K562 (cell line): ENCODE measurements around the gene JUNB. TPM values are rescaled to one million over a fixed set of nuclear protein-coding genes. Genes with fewer than 3 reads are reported as not detected.

ENCODE experiments used
- BCOR ChIP-seq: fragments of 450-650 bp; IDR thresholded peaks from 2 replicates; pipeline ENCODE4 v1.6.1; 2016
- BMI1 ChIP-seq: fragments of 150-350 bp; IDR thresholded peaks from 2 replicates; pipeline ENCODE4 v1.6.1; 2014; ENCODE audit warnings: low read length
- CREM ChIP-seq: IDR thresholded peaks from 2 replicates; pipeline ENCODE4 v1.6.1; 2014; ENCODE audit warnings: antibody characterized with exemption, low read depth
- EP300 ChIP-seq: IDR thresholded peaks from 2 replicates; pipeline ENCODE4 v1.6.1; 2012; ENCODE audit warnings: low read length, improper control_type of control experiment
- ESRRA ChIP-seq: fragments of 450-650 bp; IDR thresholded peaks from 2 replicates; pipeline ENCODE4 v1.6.1; 2014; ENCODE audit warnings: low read depth, mild to moderate bottlenecking, moderate library complexity, borderline replicate concordance
- GMEB1 ChIP-seq: fragments of 250-450 bp; sonication (Bioruptor Pico); IDR thresholded peaks from 2 replicates; pipeline ENCODE4 v1.4.0; 2020; ENCODE audit warnings: mild to moderate bottlenecking
- MAX ChIP-seq: sonication (generic); formaldehyde crosslinking; IDR thresholded peaks from 2 replicates; pipeline ENCODE4 v1.9.0; 2022; ENCODE audit warnings: mild to moderate bottlenecking, missing genetic modification reagents
- MYC ChIP-seq, 2 experiments: fragments of 250-450 bp in 1 of 2; sonication (Bioruptor Pico) in 1 of 2; IDR thresholded peaks; 2 replicates each; pipeline versions ENCODE4 v1.5.1 to v1.6.1; 2012 to 2021; ENCODE audit warnings: low read depth in 2 of 2, borderline replicate concordance in 1 of 2, improper control_type of control experiment in 1 of 2, low read length in 1 of 2, mild to moderate bottlenecking in 1 of 2, moderate library complexity in 1 of 2
- NFE2 ChIP-seq: IDR thresholded peaks from 2 replicates; pipeline ENCODE4 v1.6.1; 2014; ENCODE audit warnings: antibody characterized with exemption, low read depth
- PRDM10 ChIP-seq: fragments of 450-650 bp; IDR thresholded peaks from 2 replicates; pipeline ENCODE4 v1.6.1; 2018; ENCODE audit not compliant: partially characterized antibody
- SNAPC5 ChIP-seq: fragments of 250-450 bp; sonication (Bioruptor Pico); IDR thresholded peaks from 2 replicates; pipeline ENCODE4 v1.8.0; 2021; ENCODE audit warnings: moderate library complexity, mild to moderate bottlenecking, inconsistent platforms
- ZNF75A ChIP-seq: fragments of 450-650 bp; formaldehyde crosslinking; IDR thresholded peaks from 2 replicates; pipeline ENCODE4 v1.4.0; 2020; ENCODE audit warnings: mild to moderate bottlenecking
- polyA plus RNA-seq, 8 experiments: library from polyadenylated mRNA; depleted of rRNA in 4 of 8; stranded (reverse) in 5 of 8; unstranded in 3 of 8; fragments of >200 nt; fragmentation: Nextera tagmentation in 2 of 8; fragmentation: Illumina TruSeq in 1 of 8; extraction: Ambion mirVana in 2 of 8; extraction: Trizol in 1 of 8; gene quantifications; 2 replicates each; pipeline versions ENCODE4 v1.2.1 to v1.2.3, GENCODE V29; 2011 to 2014; ENCODE audit warnings: inconsistent platforms in 1 of 8, missing spikeins in 1 of 8
- total RNA-seq, 7 experiments: library from RNA; depleted of rRNA in 6 of 7; stranded (reverse); fragments of >200 nt in 6 of 7; fragmentation: Illumina TruSeq in 2 of 7; extraction: Trizol in 2 of 7; gene quantifications; 2 replicates each; pipeline versions ENCODE4 v1.2.1 to v1.2.3, GENCODE V29; 2011 to 2021; ENCODE audit warnings: low replicate concordance in 1 of 7
- TF ChIP-seq, protein P1 (sequence below), 2 experiments: IDR thresholded peaks; 2 replicates each; pipeline ENCODE4 v1.6.1; 2011; ENCODE audit warnings: borderline replicate concordance in 1 of 2, control low read depth in 1 of 2, low read depth in 1 of 2, low read length in 1 of 2, mild to moderate bottlenecking in 1 of 2, mixed read lengths in 1 of 2, moderate library complexity in 1 of 2; ENCODE audit not compliant: insufficient read depth in 1 of 2, insufficient read length in 1 of 2, poor library complexity in 1 of 2, severe bottlenecking in 1 of 2; ENCODE audit errors: extremely low read depth in 1 of 2
- TF ChIP-seq, protein P2 (sequence below): fragments of 450-650 bp; formaldehyde crosslinking; IDR thresholded peaks from 2 replicates; pipeline ENCODE4 v1.4.0; 2022; ENCODE audit warnings: missing genetic modification characterization
- TF ChIP-seq, protein P3 (sequence below): fragments of 450-650 bp; IDR thresholded peaks from 2 replicates; pipeline ENCODE4 v1.6.1; 2016; ENCODE audit warnings: antibody characterized with exemption

JUNB gene
- total and polyA plus RNA-seq, 9 of the 15 experiments (the other 6 are each of a cell fraction or from before 2014, with no cell fraction given) = 0.23 to 88.1 (median 13.1) TPM

DNA sequence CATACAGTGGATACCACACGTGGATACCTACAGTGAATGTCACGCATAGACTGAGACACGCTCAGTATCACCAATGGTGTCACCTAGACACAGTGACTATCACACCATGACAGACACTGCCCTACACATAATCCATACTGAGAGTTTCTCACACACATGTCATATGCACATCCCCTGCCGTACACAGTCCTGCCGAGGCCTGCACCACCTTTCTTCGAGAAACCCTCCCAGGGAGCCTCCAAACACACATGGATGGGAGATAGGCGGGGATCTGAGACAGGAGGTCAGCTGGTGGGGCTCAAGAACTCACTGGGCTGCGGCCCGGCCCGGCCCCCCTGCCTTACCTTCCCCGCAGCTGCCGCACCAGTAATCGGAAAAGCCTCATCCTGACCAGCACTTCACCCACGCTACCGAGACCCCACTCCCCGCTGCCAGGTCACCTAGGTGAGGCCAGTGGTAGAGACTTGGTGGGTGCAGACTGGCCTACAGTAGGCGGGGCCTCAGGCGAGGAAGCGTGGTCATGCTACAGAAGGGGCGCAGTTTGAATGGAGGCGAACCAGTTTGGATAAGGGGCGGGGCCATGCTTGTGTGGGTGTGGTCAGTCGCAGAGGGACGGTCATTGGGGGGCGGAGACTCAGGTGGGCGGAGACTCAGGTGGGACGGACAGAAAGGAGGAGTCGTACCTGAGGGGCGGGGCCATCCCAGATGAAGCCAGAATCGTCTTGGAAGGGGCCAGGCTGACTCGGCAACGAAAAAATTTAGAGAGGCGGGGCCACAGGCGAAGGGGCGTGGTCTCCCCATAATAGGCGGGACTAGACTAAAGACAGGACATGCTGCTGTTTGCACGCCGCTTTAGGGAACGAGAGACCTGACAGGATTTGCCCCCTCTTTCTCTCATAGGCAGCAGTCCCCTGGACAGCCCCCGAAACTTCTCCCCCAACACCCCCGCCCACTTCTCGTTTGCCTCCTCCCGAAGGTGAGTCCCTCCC is 49.1 kb downstream of the JUNB start (continued):
- TF ChIP-seq PRDM10 (peak; percentile 17), CREM (peak; percentile 73), MYC (IDR thresholded peaks at IDR 0.05; ENCODE audit: low read depth, low read length) (peak; percentile 70), MYC (CRISPR knock-in tag; IDR thresholded peaks at IDR 0.05; ENCODE audit: borderline replicate concordance, low read depth) (no peak), ZNF75A (no peak), NFE2 (peak; percentile 38; the same call in 1 of the 2 replicates), ESRRA (peak; percentile 52; the same call in 1 of the 2 replicates), EP300 (no peak), GMEB1 (no peak), MAX (CRISPR knock-in tag) (peak; percentile 69), BCOR (no peak), BMI1 (no peak), SNAPC5 (no peak)
- TF ChIP-seq, protein P1, sequence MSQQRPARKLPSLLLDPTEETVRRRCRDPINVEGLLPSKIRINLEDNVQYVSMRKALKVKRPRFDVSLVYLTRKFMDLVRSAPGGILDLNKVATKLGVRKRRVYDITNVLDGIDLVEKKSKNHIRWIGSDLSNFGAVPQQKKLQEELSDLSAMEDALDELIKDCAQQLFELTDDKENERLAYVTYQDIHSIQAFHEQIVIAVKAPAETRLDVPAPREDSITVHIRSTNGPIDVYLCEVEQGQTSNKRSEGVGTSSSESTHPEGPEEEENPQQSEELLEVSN (IDR thresholded peaks at IDR 0.05; ENCODE audit: borderline replicate concordance in 1 of 2, extremely low read depth in 1 of 2, insufficient read depth in 1 of 2, insufficient read length in 1 of 2, low read depth in 1 of 2, low read length in 1 of 2, poor library complexity in 1 of 2, severe bottlenecking in 1 of 2) = peak in 1 of 2 experiments; percentile 34
- TF ChIP-seq, protein P2, sequence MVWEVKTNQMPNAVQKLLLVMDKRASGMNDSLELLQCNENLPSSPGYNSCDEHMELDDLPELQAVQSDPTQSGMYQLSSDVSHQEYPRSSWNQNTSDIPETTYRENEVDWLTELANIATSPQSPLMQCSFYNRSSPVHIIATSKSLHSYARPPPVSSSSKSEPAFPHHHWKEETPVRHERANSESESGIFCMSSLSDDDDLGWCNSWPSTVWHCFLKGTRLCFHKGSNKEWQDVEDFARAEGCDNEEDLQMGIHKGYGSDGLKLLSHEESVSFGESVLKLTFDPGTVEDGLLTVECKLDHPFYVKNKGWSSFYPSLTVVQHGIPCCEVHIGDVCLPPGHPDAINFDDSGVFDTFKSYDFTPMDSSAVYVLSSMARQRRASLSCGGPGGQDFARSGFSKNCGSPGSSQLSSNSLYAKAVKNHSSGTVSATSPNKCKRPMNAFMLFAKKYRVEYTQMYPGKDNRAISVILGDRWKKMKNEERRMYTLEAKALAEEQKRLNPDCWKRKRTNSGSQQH (CRISPR knock-in tag) = peak; percentile 55; the same call in 1 of the 2 replicates
- TF ChIP-seq, protein P3, sequence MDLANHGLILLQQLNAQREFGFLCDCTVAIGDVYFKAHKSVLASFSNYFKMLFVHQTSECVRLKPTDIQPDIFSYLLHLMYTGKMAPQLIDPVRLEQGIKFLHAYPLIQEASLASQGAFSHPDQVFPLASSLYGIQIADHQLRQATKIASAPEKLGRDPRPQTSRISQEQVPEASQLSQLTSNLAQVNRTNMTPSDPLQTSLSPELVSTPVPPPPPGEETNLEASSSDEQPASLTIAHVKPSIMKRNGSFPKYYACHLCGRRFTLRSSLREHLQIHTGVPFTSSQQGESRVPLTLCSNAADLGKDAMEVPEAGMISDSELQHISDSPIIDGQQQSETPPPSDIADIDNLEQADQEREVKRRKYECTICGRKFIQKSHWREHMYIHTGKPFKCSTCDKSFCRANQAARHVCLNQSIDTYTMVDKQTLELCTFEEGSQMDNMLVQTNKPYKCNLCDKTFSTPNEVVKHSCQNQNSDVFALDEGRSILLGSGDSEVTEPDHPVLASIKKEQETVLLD = peak; percentile 60; the same call in 1 of the 2 replicates
